ENCODE measurements around the gene ACMSD.

DNA sequence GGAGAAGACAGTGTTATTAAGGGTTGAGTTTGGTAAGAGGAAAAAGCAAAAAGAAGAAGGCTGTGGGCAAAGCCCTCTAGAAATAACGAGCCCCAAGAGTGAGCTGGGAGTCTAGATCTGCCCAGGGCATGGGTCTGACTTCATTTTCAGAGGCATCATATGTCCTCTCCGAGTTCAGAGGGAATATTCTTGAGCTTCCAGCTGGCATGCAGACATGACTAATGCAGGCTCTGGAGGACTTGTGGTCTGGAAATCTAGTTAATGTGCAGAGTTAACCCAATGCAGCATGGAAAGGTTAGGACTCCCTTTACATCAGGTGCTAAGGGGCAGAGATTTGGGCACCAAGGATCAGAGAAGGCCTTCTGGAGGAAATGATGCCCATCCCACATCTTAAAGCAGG is 7.3 kb downstream of the ACMSD start:
- TF ChIP-seq EP300 (IDR thresholded peaks at IDR 0.05; ENCODE audit: borderline replicate concordance in 1 of 2, low read depth in 1 of 2, low read length in 1 of 2) (no peak), TAF1 (IDR thresholded peaks at IDR 0.05; ENCODE audit: borderline replicate concordance, low read depth, low read length) (no peak), FOXJ3 (CRISPR knock-in tag; IDR thresholded peaks at IDR 0.05) (no peak), GABPA (IDR thresholded peaks at IDR 0.05; ENCODE audit: low read depth) (no peak), YY1 (IDR thresholded peaks at IDR 0.05; ENCODE audit: low read depth) (no peak), SMC3 (IDR thresholded peaks at IDR 0.05; ENCODE audit: low read depth, low read length) (no peak), CHD2 (IDR thresholded peaks at IDR 0.05; ENCODE audit: low read length, partially characterized antibody) (no peak), NFIC (IDR thresholded peaks at IDR 0.05; ENCODE audit: borderline replicate concordance) (no peak)
- TF ChIP-seq, protein P1, sequence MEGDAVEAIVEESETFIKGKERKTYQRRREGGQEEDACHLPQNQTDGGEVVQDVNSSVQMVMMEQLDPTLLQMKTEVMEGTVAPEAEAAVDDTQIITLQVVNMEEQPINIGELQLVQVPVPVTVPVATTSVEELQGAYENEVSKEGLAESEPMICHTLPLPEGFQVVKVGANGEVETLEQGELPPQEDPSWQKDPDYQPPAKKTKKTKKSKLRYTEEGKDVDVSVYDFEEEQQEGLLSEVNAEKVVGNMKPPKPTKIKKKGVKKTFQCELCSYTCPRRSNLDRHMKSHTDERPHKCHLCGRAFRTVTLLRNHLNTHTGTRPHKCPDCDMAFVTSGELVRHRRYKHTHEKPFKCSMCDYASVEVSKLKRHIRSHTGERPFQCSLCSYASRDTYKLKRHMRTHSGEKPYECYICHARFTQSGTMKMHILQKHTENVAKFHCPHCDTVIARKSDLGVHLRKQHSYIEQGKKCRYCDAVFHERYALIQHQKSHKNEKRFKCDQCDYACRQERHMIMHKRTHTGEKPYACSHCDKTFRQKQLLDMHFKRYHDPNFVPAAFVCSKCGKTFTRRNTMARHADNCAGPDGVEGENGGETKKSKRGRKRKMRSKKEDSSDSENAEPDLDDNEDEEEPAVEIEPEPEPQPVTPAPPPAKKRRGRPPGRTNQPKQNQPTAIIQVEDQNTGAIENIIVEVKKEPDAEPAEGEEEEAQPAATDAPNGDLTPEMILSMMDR (IDR thresholded peaks at IDR 0.05): no peak
- TF ChIP-seq, protein P2, sequence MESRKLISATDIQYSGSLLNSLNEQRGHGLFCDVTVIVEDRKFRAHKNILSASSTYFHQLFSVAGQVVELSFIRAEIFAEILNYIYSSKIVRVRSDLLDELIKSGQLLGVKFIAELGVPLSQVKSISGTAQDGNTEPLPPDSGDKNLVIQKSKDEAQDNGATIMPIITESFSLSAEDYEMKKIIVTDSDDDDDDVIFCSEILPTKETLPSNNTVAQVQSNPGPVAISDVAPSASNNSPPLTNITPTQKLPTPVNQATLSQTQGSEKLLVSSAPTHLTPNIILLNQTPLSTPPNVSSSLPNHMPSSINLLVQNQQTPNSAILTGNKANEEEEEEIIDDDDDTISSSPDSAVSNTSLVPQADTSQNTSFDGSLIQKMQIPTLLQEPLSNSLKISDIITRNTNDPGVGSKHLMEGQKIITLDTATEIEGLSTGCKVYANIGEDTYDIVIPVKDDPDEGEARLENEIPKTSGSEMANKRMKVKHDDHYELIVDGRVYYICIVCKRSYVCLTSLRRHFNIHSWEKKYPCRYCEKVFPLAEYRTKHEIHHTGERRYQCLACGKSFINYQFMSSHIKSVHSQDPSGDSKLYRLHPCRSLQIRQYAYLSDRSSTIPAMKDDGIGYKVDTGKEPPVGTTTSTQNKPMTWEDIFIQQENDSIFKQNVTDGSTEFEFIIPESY (IDR thresholded peaks at IDR 0.05; ENCODE audit: borderline replicate concordance, low read depth): no peak
